H7 (cell line): Measurements from ENCODE around the gene LPAR4. TPM values are rescaled to one million over a fixed set of nuclear protein-coding genes. Genes with fewer than 3 reads are reported as not detected.
"Not testable (repeated sequence)": the region's sequence is repeated elsewhere in the genome, so short reads cannot be mapped to it uniquely, and the experiment has no call there.

Experiments used
- DNase-seq: peaks from one replicate; pipeline ENCODE4 v3.0.0; 2012
- H3K27me3 ChIP-seq: 2 replicates; pipeline ENCODE4 v1.6.0; 2011; ENCODE audit warnings: mild to moderate bottlenecking, low read length; ENCODE audit not compliant: control insufficient read depth, insufficient read depth
- H3K36me3 ChIP-seq: replicated peaks from 2 replicates; pipeline ENCODE4 v1.5.1; 2011; ENCODE audit warnings: low read length; ENCODE audit not compliant: control insufficient read depth, insufficient read depth
- H3K4me3 ChIP-seq: 2 replicates; pipeline ENCODE4 v1.5.1; 2011; ENCODE audit warnings: low read depth, mild to moderate bottlenecking, control low read depth, low read length, moderate library complexity; ENCODE audit not compliant: insufficient read depth
- total RNA-seq: library from RNA; depleted of rRNA; stranded (reverse); fragments of >200 nt; shearing (Covaris generic); gene quantifications from 2 replicates; pipeline ENCODE4 v1.2.3, GENCODE V29; 2014; rRNA removed

Gene LPAR4
- total RNA-seq, 1 experiment from 2014 or later, result 3.3 TPM

GRCh38 chrX:78800114-78800513 is 52.6 kb downstream of the LPAR4 start:
- no peaks in the 10 kb centered on the region for H3K36me3 ChIP-seq
- no peak overlapping the region for H3K4me3 ChIP-seq
- no peak for DNase-seq
- H3K27me3 ChIP-seq, result no peaks in the 10 kb centered on the region

GRCh38 chrX:78800694-78801093 is 53.2 kb downstream of the LPAR4 start:
- no peaks in the 10 kb centered on the region for H3K27me3 ChIP-seq
- DNase-seq, result no peak
- H3K36me3 ChIP-seq, result no peaks in the 10 kb centered on the region
- no peak overlapping the region for H3K4me3 ChIP-seq

DNA sequence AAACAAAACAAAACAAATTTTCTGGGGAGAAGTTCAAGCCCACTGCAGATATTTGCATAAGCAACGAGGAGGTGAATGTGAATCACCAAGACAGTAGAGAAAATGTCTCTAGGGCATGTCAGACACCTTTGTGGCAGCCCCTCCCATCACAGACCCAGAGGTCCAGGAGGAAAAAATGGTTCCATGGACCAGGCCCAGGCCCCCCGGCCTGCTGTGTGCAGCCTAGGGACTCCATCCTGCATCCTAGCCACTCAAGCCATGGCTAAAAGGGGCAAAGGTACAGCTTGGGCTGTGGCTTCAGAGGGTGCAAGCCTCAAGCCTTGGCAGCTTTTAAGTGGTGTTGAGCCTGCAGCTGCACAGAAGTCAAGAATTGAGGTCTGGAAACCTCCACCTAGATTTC is 54.0 kb downstream of the LPAR4 start:
- no peaks in the 10 kb centered on the region for H3K36me3 ChIP-seq

DNA sequence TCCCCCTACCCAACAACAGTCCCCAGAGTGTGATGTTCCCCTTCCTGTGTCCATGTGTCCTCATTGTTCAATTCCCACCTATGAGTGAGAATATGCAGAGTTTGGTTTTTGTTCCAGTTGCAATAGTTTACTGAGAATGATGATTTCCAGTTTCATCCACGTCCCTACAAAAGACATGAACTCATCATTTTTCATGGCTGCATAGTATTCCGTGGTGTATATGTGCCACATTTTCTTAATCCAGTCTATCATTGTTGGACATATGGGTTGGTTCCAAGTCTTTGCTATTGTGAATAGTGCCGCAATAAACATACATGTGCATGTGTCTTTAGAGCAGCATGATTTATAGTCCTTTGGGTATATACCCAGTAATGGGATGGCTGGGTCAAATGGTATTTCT is 55.0 kb downstream of the LPAR4 start:
- not testable (repeated sequence) for H3K4me3 ChIP-seq, H3K36me3 ChIP-seq, DNase-seq, H3K27me3 ChIP-seq

More for the DNA sequence above, 54.0 kb downstream of the LPAR4 start:
- no peaks in the 10 kb centered on the region for H3K27me3 ChIP-seq
- no peak for DNase-seq
- no peak overlapping the region for H3K4me3 ChIP-seq

Other genes starting within 250 kb of the LPAR4 start
- not detected in 2 replicates for gene RTL3, start 88.4 kb upstream of the LPAR4 start, total RNA-seq
- not detected in 2 replicates for gene P2RY10, start 197.7 kb downstream of the LPAR4 start, total RNA-seq